PFSK-1 (cell line): ENCODE data around the gene GPR37. TPM values are rescaled to one million over a fixed set of nuclear protein-coding genes. Genes with fewer than 3 reads are reported as not detected.

Experiments
- FOXP2 ChIP-seq: optimal IDR thresholded peaks from 2 replicates; pipeline ENCODE3; 2011; ENCODE audit warnings: borderline replicate concordance, control low read depth, inconsistent platforms; ENCODE audit not compliant: insufficient read depth; ENCODE audit errors: extremely low read length, extremely low read depth
- POLR2AphosphoS5 ChIP-seq: IDR thresholded peaks from 2 replicates; pipeline ENCODE4 v1.6.1; 2012; ENCODE audit warnings: low read depth, mild to moderate bottlenecking, control low read depth, low read length, moderate library complexity
- SIN3A ChIP-seq: IDR thresholded peaks from 2 replicates; pipeline ENCODE4 v1.6.1; 2012; ENCODE audit warnings: mild to moderate bottlenecking, low read length, moderate library complexity, borderline replicate concordance; ENCODE audit not compliant: insufficient read depth
- TAF1 ChIP-seq: IDR thresholded peaks from 2 replicates; pipeline ENCODE4 v1.6.1; 2012; ENCODE audit warnings: low read length, control low read depth, borderline replicate concordance; ENCODE audit not compliant: insufficient read depth
- polyA plus RNA-seq: library from polyadenylated mRNA; unstranded; fragments of >200 nt; gene quantifications from one replicate; pipeline ENCODE4 v1.2.1, GENCODE V29; 2012; ENCODE audit warnings: low read depth, missing spikeins; ENCODE audit not compliant: insufficient read length
- TF ChIP-seq, protein P1 (sequence below), 2 experiments: IDR thresholded peaks; 2 replicates each; pipeline versions ENCODE4 v1.6.1 to v1.8.0; 2011 to 2012; ENCODE audit warnings: low read depth in 2 of 2, low read length in 2 of 2, control low read depth in 1 of 2, inconsistent platforms in 1 of 2, mild to moderate bottlenecking in 1 of 2, moderate library complexity in 1 of 2; ENCODE audit not compliant: insufficient read depth in 1 of 2

Gene GPR37, protein sequence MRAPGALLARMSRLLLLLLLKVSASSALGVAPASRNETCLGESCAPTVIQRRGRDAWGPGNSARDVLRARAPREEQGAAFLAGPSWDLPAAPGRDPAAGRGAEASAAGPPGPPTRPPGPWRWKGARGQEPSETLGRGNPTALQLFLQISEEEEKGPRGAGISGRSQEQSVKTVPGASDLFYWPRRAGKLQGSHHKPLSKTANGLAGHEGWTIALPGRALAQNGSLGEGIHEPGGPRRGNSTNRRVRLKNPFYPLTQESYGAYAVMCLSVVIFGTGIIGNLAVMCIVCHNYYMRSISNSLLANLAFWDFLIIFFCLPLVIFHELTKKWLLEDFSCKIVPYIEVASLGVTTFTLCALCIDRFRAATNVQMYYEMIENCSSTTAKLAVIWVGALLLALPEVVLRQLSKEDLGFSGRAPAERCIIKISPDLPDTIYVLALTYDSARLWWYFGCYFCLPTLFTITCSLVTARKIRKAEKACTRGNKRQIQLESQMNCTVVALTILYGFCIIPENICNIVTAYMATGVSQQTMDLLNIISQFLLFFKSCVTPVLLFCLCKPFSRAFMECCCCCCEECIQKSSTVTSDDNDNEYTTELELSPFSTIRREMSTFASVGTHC
- polyA plus RNA-seq, result 1.4 TPM

DNA sequence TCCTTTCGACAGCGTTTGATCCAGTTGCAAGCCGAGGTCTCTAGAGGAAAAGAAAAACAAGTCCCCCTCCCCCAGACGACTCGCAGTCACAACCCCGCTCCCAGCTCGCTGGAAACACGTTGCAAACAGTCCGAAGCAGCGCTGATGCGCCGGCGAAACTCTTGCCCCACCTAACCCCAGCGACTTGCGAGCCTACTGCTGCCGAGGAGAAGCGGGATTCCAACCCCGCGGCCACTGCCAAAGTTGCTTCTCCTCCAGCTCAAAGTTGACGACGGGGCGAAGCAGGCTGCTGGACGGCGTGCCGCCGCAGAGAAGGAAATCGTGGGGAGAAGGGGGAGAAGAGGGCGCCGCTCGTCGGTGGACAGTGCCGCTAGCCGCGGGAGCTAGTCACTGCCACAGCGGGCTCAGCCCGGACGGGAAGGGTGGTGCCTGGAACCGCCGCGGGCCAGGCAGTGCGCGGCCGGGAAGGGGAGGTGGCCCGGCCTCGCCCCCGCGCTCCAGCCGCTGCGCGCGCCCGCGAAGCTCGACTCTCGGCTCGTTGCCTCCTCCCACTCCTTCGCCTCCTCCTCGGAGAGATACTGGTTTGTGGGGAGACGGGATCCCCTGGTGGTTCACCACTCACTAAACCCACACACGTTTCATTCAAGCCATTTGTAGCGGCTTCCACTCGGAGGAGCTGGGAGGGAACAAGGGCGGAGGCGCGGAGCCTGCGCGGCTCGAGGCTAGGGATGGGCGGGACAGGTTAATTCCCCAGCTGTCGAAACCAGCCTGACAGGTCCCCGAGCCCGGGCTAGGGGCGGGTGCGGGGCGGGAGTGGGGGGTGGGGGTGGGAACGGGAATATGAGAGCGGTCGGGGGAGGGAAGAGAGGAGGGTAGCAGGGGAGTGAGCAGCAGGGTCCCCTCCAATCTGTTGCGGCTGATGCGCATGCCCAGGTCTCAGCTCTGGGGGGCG, at the start of gene GPR37:
Gene GPR37, minus strand, starts transcription at position 392 of the 952 bp plus-strand sequence. CDS start 816 bp downstream, outside the sequence.
- TF ChIP-seq, protein P1, sequence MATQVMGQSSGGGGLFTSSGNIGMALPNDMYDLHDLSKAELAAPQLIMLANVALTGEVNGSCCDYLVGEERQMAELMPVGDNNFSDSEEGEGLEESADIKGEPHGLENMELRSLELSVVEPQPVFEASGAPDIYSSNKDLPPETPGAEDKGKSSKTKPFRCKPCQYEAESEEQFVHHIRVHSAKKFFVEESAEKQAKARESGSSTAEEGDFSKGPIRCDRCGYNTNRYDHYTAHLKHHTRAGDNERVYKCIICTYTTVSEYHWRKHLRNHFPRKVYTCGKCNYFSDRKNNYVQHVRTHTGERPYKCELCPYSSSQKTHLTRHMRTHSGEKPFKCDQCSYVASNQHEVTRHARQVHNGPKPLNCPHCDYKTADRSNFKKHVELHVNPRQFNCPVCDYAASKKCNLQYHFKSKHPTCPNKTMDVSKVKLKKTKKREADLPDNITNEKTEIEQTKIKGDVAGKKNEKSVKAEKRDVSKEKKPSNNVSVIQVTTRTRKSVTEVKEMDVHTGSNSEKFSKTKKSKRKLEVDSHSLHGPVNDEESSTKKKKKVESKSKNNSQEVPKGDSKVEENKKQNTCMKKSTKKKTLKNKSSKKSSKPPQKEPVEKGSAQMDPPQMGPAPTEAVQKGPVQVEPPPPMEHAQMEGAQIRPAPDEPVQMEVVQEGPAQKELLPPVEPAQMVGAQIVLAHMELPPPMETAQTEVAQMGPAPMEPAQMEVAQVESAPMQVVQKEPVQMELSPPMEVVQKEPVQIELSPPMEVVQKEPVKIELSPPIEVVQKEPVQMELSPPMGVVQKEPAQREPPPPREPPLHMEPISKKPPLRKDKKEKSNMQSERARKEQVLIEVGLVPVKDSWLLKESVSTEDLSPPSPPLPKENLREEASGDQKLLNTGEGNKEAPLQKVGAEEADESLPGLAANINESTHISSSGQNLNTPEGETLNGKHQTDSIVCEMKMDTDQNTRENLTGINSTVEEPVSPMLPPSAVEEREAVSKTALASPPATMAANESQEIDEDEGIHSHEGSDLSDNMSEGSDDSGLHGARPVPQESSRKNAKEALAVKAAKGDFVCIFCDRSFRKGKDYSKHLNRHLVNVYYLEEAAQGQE (IDR thresholded peaks at IDR 0.05; ENCODE audit: insufficient read depth in 1 of 2, low read depth in 2 of 2, low read length in 2 of 2), result no peak
- TF ChIP-seq POLR2AphosphoS5, result no peak

- no peak for TF ChIP-seq TAF1
- no peak for TF ChIP-seq POLR2AphosphoS5
- TF ChIP-seq, protein P1 (IDR thresholded peaks at IDR 0.05; ENCODE audit: insufficient read depth in 1 of 2, low read depth in 2 of 2, low read length in 2 of 2), result no peak
- TF ChIP-seq SIN3A, result no peak
- TF ChIP-seq FOXP2, result no peak
Measured at GRCh38 chr7:124813994-124814798, 48.6 kb upstream of the GPR37 start.

- TF ChIP-seq POLR2AphosphoS5, result no peak
- TF ChIP-seq SIN3A, result no peak
- TF ChIP-seq, protein P1 (IDR thresholded peaks at IDR 0.05; ENCODE audit: insufficient read depth in 1 of 2, low read depth in 2 of 2, low read length in 2 of 2), result no peak
- TF ChIP-seq FOXP2, result no peak
- no peak for TF ChIP-seq TAF1
Measured at GRCh38 chr7:124812764-124813163, 47.2 kb upstream of the GPR37 start.

- TF ChIP-seq TAF1 (no peak), FOXP2 (no peak), SIN3A (no peak)
Measured at GRCh38 chr7:124811341-124811740, 45.7 kb upstream of the GPR37 start.
